HG03103 (cell line): ENCODE measurements around the gene TTC3.

Experiments
- ATAC-seq: cut with Tn5 transposase; IDR thresholded peaks from one replicate; pipeline ENCODE4 v1.9.1; 2021; ENCODE audit warnings: low read depth; ENCODE audit not compliant: unreplicated experiment

TTC3 gene

DNA sequence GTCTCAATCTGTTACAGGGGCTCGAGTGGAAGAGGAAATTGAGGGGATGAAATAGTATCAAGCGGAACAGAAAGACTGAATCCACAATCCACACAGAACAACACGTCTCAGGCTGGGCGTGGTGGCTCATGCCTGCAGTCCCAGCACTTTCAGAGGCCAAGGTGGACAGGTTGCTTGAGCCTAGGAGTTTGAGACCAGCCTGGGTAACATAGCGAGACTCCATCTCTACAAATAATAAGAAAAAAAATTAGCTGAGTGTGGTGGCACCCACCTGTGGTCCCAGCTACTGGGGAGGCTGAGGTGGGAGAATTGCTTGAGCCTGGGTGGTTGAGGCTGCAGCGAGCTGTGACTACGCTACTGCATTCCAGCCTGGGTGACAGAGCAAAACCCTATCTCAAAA lies 168.4 kb downstream of the TTC3 start:
- no peak for ATAC-seq

DNA sequence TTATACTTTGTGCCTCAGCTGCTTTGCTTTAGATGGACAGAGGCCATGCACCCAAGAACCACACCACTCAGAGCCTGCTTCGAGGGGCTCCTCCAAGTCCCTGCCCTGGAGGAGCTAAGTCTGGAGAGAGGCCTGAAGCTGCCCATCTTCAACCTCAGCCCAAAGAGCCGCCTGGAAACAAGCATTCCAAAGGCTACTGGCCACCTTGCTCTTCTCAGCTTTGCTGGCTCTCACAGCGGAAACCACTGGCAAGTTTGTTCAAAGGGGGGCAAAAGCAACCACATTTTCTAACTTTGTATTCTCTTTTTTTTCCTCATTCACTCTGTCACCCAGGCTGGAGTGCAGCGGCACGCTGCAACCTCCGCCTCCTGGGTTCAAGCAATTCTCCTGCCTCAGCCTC lies 170.9 kb downstream of the TTC3 start:
- ATAC-seq = no peak

DNA sequence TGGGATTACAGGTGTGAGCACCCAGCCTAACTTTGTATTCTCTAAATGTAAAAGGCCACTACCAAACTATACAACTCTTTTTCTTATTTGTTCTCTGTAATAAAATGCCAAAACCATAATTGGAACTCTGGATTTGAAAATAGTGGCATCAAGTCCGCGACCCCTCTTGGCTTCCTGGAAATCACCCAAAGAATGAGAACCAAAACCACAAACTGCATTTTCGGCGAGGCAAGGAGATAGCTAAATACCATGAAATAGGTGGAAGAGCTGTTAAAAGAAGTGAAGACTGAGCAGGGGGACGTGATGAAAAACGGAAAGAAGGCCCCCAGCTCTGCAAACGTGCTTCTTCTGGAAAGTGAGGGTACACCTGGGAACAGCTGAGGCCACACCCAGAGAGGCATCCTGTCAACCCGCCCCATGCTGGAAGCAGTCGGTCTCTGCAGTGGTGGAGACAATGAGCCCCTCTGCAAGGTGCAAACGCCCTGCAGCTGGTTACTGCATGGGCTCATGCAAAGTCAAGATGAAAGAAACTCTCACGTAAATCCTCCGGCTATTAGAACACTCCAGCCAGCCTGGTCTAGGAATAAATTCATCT lies 171.5 kb downstream of the TTC3 start:
- ATAC-seq = no peak

DNA sequence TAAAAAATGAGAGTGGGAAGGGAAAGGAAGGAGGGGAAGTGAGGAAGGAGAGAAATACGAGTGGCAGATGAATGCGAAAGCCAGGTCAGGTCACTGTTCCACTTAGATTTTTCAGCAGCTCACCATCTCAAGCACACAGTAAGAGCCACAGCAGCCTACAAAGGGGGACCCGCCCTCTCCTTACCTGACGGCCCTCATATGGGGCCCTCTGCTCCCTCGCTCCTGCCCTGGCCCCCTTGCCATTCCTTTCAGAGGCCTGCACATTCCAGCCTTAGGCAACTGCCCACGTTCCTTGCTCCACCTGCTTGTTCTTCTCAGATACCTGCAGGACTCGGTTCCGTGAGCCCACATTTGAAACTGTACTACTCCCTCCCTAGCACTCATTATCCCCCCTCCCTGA lies 172.1 kb downstream of the TTC3 start:
- no peak for ATAC-seq

DNA sequence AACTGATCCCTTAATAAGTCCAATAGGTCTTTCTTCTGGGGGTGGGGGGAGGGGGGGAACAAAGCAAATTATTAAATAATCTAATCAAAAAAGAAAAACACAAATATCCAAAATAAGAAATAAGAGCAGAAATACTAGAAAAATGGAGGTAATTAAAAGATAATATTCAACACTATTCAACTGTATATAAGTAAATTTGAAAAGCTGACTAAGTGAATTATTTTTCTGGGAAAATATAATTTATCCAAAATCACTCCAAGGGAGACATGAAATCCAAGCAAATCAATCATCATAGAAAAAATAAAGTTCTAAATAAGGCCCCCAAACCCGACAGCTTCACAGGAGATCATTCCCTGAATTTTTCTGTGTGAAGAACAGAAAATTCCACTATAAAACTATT lies 175.2 kb downstream of the TTC3 start:
- no peak for ATAC-seq

DNA sequence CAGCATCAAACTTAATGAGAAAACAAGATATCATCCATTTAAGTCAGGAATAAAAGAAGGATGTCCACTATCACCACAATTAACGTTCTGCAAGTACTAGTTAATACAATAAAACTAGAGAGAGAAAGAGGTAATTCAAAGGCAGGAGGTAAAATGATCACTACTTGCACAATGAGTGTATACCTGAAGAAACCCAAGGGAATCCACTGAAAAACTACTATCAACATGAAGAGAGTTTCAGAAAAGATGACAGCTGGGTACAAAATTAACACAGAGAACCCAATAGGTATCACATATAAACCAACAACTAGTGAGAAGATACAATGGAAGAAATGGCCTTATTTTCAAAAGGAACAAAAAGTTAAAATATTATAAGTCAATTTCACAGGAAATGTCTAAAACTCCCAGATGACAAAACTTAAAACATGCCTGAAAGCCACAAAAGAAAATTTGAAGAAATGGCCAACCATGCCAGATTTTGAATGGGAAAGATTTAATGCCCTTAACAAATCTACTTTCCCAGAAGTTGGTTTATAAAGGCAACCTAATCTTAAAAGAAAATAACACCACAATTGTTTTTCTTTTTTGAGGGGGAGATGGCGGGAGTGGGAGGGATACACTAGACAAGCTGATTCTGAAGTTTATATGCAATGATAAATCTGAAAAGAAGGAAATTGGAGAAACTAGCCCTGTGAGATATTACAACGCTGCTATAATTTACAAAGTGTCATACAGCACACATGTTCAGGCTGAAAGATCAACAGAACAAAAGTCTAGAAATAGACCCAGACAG lies 176.3 kb downstream of the TTC3 start:
- peak; percentile 56 for ATAC-seq

DNA sequence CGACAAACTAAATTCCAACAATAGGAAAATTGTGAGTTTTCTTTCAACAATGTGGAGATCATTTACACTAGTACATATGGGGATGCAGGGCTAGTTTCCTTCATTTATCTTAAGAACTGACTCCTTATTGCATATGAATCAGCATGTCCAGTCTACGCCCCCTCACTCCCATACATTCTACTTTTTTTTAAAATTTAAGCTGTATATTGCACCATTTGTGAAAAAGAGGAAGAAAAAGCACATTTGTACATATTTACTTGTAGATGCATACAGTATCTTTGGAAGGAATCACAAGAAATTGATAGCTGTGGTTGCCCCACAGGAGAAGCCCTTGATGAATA lies 178.2 kb downstream of the TTC3 start:
- no peak for ATAC-seq
